Left ventricle myocardium superior (tissue), 1 donor: ENCODE results near the gene ACP5. TPM values are rescaled to one million over a fixed set of nuclear protein-coding genes. Genes with fewer than 3 reads are reported as not detected.
A peak's percentile ranks its signal among the peaks of the same experiment; 100 is the strongest.
"Not testable (repeated sequence)": the region's sequence is repeated elsewhere in the genome, so short reads cannot be mapped to it uniquely, and the experiment has no call there.

Source experiments
- ATAC-seq: fragments of 200-7000 bp; cut with Tn5 transposase; one replicate; pipeline ENCODE4 v1.9.1; 2020; ENCODE audit warnings: mild to moderate bottlenecking, moderate library complexity
- DNase-seq: peaks from one replicate; pipeline ENCODE4 v3.0.0-alpha.2; 2020
- intact Hi-C: fragments of 100-400 bp; cut with micrococcal nuclease; formaldehyde crosslinking; loops from one replicate; pipeline ENCODE4 v1.11.0; 2022
- total RNA-seq: library from RNA; stranded (reverse); fragmentation: NEBNext Ultra II Directional; extraction: Animal tissue kit (Norgen Biotek cat#: 25700); gene quantifications from one replicate; pipeline ENCODE4 v1.2.1, GENCODE V29; 2021
- donor health status: DM: no; HTN: yes; CAD: no; lungs with severe emphysema.

Gene ACP5
- total RNA-seq, 1 donor from 2014 or later: 2.5 TPM

DNA sequence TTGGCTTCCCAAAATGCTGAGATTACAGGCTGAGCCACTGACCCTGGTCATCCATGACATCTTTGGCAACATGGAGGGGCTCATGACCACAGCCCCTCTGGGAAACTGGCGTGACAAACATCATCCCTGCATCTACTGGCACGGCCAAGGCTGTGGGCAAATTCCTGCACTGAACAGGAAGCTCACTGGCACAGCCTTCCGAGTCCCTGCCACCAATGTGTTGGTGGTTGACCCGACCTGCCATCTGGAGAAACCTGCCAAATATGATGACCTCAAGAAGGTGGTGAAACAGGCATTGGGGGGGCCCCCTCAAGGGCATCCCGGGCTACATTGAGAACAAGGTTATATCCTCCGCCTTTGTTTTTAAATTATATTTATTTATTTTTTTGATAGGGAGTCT is 8.9 kb upstream of the ACP5 start:
- ATAC-seq (no peak), DNase-seq (no peak)
- intact Hi-C loops: no loop called here

- DNase-seq (no peak), ATAC-seq (no peak)
- intact Hi-C loops: no loop called here
Observed at GRCh38 chr19:11581740-11582139, 4.3 kb upstream of the ACP5 start.

GRCh38 chr19:11580116-11580515 is 2.7 kb upstream of the ACP5 start:
- no peak for DNase-seq
- ATAC-seq: no peak
- intact Hi-C loops: no loop called here

DNA sequence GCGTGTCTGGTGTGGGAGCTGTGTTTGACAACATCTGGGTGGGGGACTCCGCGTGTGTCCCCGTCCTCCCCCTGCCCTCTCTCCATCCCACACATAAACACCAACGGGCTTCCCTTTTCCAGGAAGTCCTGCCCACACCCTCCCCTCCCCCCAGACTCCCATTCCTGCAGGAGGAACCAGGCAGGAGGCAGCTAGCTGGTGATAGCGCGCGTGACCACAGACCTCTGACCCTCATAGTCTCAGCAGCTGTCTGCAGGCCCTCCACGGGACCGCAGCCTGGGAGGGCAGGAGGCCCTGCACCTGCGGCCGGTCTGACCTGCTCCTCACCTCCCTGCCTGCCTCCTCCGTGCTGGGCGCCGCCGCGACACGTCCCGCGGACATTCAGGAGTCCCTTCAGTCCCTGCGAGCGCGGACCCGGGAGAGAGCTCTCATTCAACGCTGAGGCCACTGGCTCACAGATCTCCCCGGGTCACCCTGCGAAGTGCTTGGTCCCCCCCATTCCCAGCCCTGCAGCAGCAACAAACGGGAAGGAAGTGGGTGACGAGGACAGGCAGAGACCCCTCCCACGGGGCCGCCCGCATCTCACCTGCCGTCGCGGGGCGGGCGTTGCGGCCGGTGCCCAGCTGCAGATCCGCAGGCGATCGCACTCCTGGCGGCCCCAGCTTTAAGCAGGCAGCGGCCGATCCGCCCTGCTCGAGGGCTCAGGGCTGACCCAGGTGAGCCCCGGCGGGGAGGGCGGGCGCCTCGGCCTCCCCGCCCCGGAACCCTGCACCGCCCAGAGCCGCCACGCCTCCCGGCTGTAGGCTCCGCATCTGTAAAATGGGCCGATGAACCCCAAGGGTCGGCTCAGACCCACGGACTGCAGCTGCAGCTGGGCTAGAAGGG is 1.1 kb upstream of the ACP5 start:
- ATAC-seq: peak; percentile 58
- intact Hi-C loops: no loop called here
- peak; percentile 52 for DNase-seq

DNA sequence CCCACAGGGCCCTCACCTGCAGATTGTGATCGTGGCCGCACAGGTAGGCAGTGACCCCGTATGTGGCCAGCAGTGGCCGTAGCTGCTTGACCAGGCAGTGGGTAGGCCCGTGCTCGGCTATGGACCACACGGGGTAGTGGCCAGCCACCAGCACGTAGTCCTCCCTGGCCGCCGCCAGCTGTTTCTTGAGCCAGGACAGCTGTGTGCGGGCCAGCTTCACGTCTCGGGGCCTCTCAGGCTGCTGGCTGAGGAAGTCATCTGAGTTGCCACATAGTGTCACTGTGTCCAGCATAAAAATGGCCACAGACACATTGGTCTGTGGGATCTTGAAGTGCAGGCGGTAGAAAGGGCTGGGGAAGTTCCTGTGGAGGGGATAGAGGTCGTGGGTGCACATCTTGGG is 1.2 kb downstream of the ACP5 start:
- intact Hi-C loops: no loop called here
- no peak for ATAC-seq
- no peak for DNase-seq

- ATAC-seq (no peak), DNase-seq (no peak)
- intact Hi-C loops: no loop called here
Observed at GRCh38 chr19:11574689-11575088, 2.8 kb downstream of the ACP5 start.

DNA sequence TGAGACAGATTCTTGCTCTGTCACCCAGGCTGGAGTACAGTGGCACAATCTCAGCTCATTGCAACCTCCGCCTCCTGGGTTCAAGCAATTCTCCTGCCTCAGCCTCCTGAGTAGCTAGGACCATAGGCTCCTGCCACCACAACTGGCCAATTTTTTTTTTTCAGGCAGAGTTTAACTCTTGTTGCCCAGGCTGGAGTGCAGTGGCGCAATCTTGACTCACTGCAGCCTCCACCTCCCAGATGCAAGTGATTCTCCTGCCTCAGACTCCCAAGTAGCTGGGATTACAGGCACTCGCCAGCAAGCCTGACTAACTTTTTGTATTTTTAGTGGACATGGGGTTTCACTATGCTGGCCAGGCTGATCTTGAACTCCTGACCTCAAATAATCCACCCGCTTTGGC is 3.7 kb downstream of the ACP5 start:
- intact Hi-C loops, ATAC-seq, DNase-seq: not testable (repeated sequence)

GRCh38 chr19:11573354-11573753 is 4.1 kb downstream of the ACP5 start:
- intact Hi-C loops, DNase-seq, ATAC-seq: not testable (repeated sequence)

GRCh38 chr19:11570039-11570462 is 7.4 kb downstream of the ACP5 start:
- intact Hi-C loops: no loop called here
- ATAC-seq: no peak
- no peak for DNase-seq

- intact Hi-C loops: no loop called here
- DNase-seq (no peak), ATAC-seq (no peak)
Observed at GRCh38 chr19:11566164-11566563, 11.3 kb downstream of the ACP5 start.

- intact Hi-C loops: not testable (repeated sequence)
Observed at GRCh38 chr19:11565649-11565980, 11.8 kb downstream of the ACP5 start.

DNA sequence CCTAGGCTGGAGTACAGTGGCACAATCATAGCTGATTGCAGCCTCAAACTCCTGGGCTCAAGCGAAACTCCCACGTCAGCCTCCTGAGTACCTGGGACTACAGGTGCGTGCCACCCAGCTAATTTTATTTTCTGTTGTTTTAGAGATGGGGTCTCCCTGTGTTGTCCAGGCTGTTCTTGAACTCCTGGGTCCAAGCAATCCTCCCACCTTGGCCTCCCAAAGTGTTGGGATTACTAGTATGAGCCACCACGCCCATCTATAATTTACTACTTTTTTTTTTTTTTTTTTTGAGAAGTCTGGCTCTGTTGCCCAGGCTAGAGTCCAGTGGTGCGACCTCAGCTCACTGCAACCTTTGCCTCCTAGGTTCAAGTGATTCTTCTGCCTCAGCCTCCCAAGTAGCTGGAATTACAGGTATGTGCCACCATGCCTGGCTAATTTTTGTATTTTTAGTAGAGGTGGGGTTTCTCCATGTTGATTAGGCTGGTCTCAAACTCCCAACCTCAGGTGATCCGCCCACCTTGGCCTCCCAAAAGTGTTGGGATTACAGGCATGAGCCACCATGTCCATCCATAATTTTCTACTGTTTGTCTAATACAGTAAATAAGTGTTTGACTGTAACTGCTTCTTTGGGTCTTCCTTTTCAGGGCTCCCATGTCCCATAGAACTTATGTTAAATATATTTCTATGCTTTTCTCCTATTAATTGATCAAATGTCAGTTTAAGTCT is 13.2 kb downstream of the ACP5 start:
- DNase-seq, intact Hi-C loops, ATAC-seq: not testable (repeated sequence)

More at GRCh38 chr19:11565649-11565980, 11.8 kb downstream of the ACP5 start:
- ATAC-seq, DNase-seq: not testable (repeated sequence)

GRCh38 chr19:11563532-11563931 is 13.9 kb downstream of the ACP5 start:
- ATAC-seq (no peak), DNase-seq (no peak)
- intact Hi-C loops: no loop called here

DNA sequence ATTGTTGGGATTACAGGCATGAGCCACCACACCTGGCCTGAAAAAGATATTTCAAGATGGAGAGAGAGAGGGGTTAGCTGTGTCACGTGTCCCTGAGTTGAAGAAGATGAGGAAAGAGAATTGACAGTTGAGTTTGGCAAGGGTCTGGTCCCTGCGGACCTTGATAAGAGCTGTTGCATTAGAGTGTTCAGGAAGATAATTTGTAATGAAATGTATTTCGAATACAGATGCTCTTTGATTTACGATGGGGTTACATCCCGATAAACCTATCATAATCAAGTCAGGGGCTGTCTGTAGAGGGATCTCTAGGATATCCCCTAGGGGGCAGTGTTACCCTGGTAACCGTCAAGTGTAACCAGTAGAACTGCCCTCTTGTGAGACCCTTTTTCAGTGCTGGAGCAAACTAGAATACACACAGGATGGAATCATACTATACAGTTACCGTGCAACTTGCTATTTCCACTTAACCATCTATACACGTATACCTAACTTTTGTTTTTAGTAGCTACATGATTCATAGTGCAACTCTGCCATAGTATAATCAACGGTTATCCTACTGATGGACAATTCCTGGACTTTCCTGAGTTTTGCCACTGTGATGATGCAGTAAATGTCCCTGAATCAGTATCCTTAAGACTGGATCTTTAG is 16.9 kb downstream of the ACP5 start:
- no peak for DNase-seq
- peak; percentile 41 for ATAC-seq
- intact Hi-C loops: no loop called here

- DNase-seq (peak; percentile 98), ATAC-seq (peak; percentile 98)
- intact Hi-C loops: no loop called here
Observed at GRCh38 chr19:11558881-11559828, 18.3 kb downstream of the ACP5 start, which contains the start of gene ELOF1. TSS of gene ELOF1 (minus strand) at chr19:11559230. CDS start at chr19:11554347, 4,883 bp downstream.

GRCh38 chr19:11556634-11557420 is 20.6 kb downstream of the ACP5 start:
- ATAC-seq (no peak), DNase-seq (no peak)
- intact Hi-C loops: no loop called here

DNA sequence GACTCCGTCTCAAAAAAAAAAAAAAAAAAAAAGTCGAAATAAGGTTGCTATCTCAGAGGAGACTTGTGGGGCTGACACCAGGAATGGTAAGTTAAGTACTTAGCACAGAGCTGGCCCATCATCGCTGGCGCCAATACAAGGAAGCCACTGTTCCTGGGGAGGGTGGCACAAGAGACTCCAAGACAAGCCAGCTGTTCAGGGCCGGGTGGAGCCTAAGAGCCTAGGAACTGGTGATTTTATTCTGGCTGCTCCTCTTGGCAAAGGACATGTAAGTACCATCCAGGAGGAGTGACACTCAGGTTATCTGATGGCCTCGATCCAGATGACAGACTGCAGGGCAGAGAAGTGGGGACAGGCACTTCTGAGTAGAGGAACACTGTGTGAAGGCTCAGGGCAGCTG is 22.2 kb downstream of the ACP5 start:
- no peak for DNase-seq
- intact Hi-C loops: no loop called here
- ATAC-seq: peak; percentile 4

- no peak for DNase-seq
- ATAC-seq: no peak
- intact Hi-C loops: no loop called here
Observed at GRCh38 chr19:11554160-11554559, 23.3 kb downstream of the ACP5 start.
